ENCODE measurements around the gene SSBP3. TPM values are rescaled to one million over a fixed set of nuclear protein-coding genes. Genes with fewer than 3 reads are reported as not detected.

Gene SSBP3
- total and polyA plus RNA-seq, 2 of the 13 experiments (the other 11 are each of a cell fraction or from before 2014, with no cell fraction given): 8.5 to 17.6 TPM

GRCh38 chr1:54406339-54407153 lies at the start of gene SSBP3 (continued):
- TF ChIP-seq SALL1 (CRISPR knock-in tag; IDR thresholded peaks at IDR 0.05): peak; percentile 29; the same call in 1 of the 2 replicates
- no peak for TF ChIP-seq ZBTB3 (CRISPR knock-in tag; IDR thresholded peaks at IDR 0.05; ENCODE audit: borderline replicate concordance, low read depth)
- no peak for TF ChIP-seq SMARCE1 (IDR thresholded peaks at IDR 0.05; ENCODE audit: borderline replicate concordance)
- TF ChIP-seq NFYC (CRISPR knock-in tag; IDR thresholded peaks at IDR 0.05): peak; percentile 81
- peak; percentile 95 for TF ChIP-seq ZBTB7A (CRISPR knock-in tag; IDR thresholded peaks at IDR 0.05)
- peak; percentile 63 for TF ChIP-seq RBFOX2 (IDR thresholded peaks at IDR 0.05; ENCODE audit: low read depth, low read length)
- TF ChIP-seq ZNF382 (CRISPR knock-in tag; IDR thresholded peaks at IDR 0.05; ENCODE audit: borderline replicate concordance): no peak
- no peak for TF ChIP-seq RXRB (CRISPR knock-in tag; IDR thresholded peaks at IDR 0.05; ENCODE audit: borderline replicate concordance)
- no peak for TF ChIP-seq KIAA2018 (CRISPR knock-in tag; IDR thresholded peaks at IDR 0.05; ENCODE audit: borderline replicate concordance)
- TF ChIP-seq PRDM4 (CRISPR knock-in tag; IDR thresholded peaks at IDR 0.05; ENCODE audit: borderline replicate concordance): 0 out of 2 replicates have a peak, but pooled peaks have one; percentile 6
- TF ChIP-seq SAP130 (CRISPR knock-in tag; IDR thresholded peaks at IDR 0.05; ENCODE audit: low read depth): peak; percentile 54; the same call in 1 of the 2 replicates
- TF ChIP-seq ESRRA (CRISPR knock-in tag; IDR thresholded peaks at IDR 0.05; ENCODE audit: low read depth): no peak
- no peak for TF ChIP-seq U2AF2 (IDR thresholded peaks at IDR 0.05; ENCODE audit: low read depth, low read length)
- no peak for TF ChIP-seq FOXO4 (CRISPR knock-in tag; conservative IDR thresholded peaks at IDR 0.05)
- peak; percentile 43; the same call in 1 of the 2 replicates for TF ChIP-seq RAD21 (CRISPR knock-in tag; IDR thresholded peaks at IDR 0.05)
- TF ChIP-seq MAZ (IDR thresholded peaks at IDR 0.05; ENCODE audit: borderline replicate concordance, low read depth, low read length): no peak
- TF ChIP-seq MAZ (CRISPR knock-in tag; IDR thresholded peaks at IDR 0.05; ENCODE audit: low read depth): 0 out of 2 replicates have a peak, but pooled peaks have one; percentile 35
